Activated naive CD4-positive, alpha-beta T cell treated with anti-CD3 and anti-CD28 coated beads, Interleukin-2, amount 10 ng/mL, durations not matched to agents 7 days and 5 days (primary cell): ENCODE measurements around the gene ACR.
"Not testable (repeated sequence)": the region's sequence is repeated elsewhere in the genome, so short reads cannot be mapped to it uniquely, and the experiment has no call there.

ENCODE experiments used
- CTCF ChIA-PET: fragments of 350-600 bp; sonication (Branson Sonifier 250); formaldehyde crosslinking; loops from one replicate; lab custom pipeline; 2021; ENCODE audit warnings: antibody characterized with exemption; lab: Charles Lee
- DNase-seq: peaks from one replicate; pipeline ENCODE4 v3.0.0-alpha.2; 2020
- H3K27ac Mint-ChIP-seq: one replicate; pipeline ENCODE4 v1.8.0; 2021; ENCODE audit warnings: mild to moderate bottlenecking, moderate library complexity, mixed read lengths
- H3K27me3 Mint-ChIP-seq: one replicate; pipeline ENCODE4 v1.8.0; 2021; ENCODE audit warnings: mild to moderate bottlenecking, mixed read lengths
- H3K36me3 Mint-ChIP-seq: one replicate; pipeline ENCODE4 v1.8.0; 2021; ENCODE audit warnings: mixed read lengths
- H3K4me1 Mint-ChIP-seq: one replicate; pipeline ENCODE4 v1.8.0; 2021; ENCODE audit warnings: mixed read lengths
- H3K4me3 Mint-ChIP-seq: one replicate; pipeline ENCODE4 v1.8.0; 2021; ENCODE audit warnings: mild to moderate bottlenecking, moderate library complexity, mixed read lengths
- H3K9me3 Mint-ChIP-seq: one replicate; pipeline ENCODE4 v1.8.0; 2021; ENCODE audit warnings: mixed read lengths

The ACR gene

GRCh38 chr22:50740714-50741113 is 2.7 kb downstream of the ACR start:
- H3K4me1 Mint-ChIP-seq, H3K4me3 Mint-ChIP-seq, H3K27ac Mint-ChIP-seq, DNase-seq, CTCF ChIA-PET, H3K36me3 Mint-ChIP-seq, H3K9me3 Mint-ChIP-seq: not testable (repeated sequence)
- peaks cover 12% of the 10 kb centered on the region for H3K27me3 Mint-ChIP-seq

GRCh38 chr22:50744424-50744823 is 6.4 kb downstream of the ACR start:
- H3K36me3 Mint-ChIP-seq, H3K27me3 Mint-ChIP-seq, DNase-seq, H3K4me1 Mint-ChIP-seq, H3K4me3 Mint-ChIP-seq, H3K9me3 Mint-ChIP-seq, CTCF ChIA-PET, H3K27ac Mint-ChIP-seq: not testable (repeated sequence)

DNA sequence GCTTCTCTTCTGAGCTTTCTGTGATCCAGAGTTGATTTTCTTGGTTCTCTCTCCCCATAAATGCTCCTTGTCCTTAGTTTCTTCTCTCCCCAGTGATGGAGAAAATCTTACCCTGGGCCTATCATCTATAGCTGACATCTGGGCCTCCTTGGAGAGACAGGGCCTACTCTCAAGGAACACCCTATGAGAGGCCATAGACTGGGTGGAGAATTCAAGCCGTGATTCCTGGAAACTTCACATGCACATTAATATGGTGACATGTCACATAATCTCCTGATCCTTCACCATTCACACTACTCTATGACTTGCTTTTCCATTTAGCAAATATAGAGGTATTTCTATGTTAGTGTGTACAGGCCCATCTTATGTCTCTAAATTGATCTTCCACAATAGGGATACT is 9.5 kb downstream of the ACR start:
- H3K27ac Mint-ChIP-seq, H3K36me3 Mint-ChIP-seq, H3K27me3 Mint-ChIP-seq, H3K4me3 Mint-ChIP-seq, DNase-seq, H3K9me3 Mint-ChIP-seq, H3K4me1 Mint-ChIP-seq, CTCF ChIA-PET: not testable (repeated sequence)

GRCh38 chr22:50748630-50749029 is 10.6 kb downstream of the ACR start:
- H3K27ac Mint-ChIP-seq, H3K27me3 Mint-ChIP-seq, CTCF ChIA-PET, H3K9me3 Mint-ChIP-seq, H3K4me1 Mint-ChIP-seq, H3K36me3 Mint-ChIP-seq, DNase-seq, H3K4me3 Mint-ChIP-seq: not testable (repeated sequence)

- H3K4me3 Mint-ChIP-seq, H3K9me3 Mint-ChIP-seq, DNase-seq, H3K27me3 Mint-ChIP-seq, H3K27ac Mint-ChIP-seq, CTCF ChIA-PET, H3K4me1 Mint-ChIP-seq, H3K36me3 Mint-ChIP-seq: not testable (repeated sequence)
These were observed 11.5 kb downstream of the ACR start for GRCh38 chr22:50749302-50750074.

GRCh38 chr22:50755251-50755650 is 17.2 kb downstream of the ACR start:
- Mint-ChIP-seq H3K4me1 (peaks cover 38% of the 10 kb centered on the region), H3K4me3 (peak overlapping the region; percentile 27), H3K27me3 (peaks cover 25% of the 10 kb centered on the region)
- H3K9me3 Mint-ChIP-seq, DNase-seq, CTCF ChIA-PET, H3K27ac Mint-ChIP-seq, H3K36me3 Mint-ChIP-seq: not testable (repeated sequence)

- CTCF ChIA-PET, H3K9me3 Mint-ChIP-seq, H3K36me3 Mint-ChIP-seq: not testable (repeated sequence)
- Mint-ChIP-seq H3K27ac (peak overlapping the region; percentile 90), H3K4me1 (peaks cover 38% of the 10 kb centered on the region), H3K4me3 (peak overlapping the region; percentile 81), H3K27me3 (peaks cover 23% of the 10 kb centered on the region)
- DNase-seq: peak; percentile 27
These were observed 18.4 kb downstream of the ACR start for GRCh38 chr22:50756406-50756805.

GRCh38 chr22:50756949-50757491 is 19.0 kb downstream of the ACR start:
- Mint-ChIP-seq H3K4me3 (peak overlapping the region; percentile 81), H3K4me1 (peaks cover 38% of the 10 kb centered on the region), H3K27me3 (peaks cover 21% of the 10 kb centered on the region), H3K27ac (peak overlapping the region; percentile 90)
- H3K36me3 Mint-ChIP-seq, CTCF ChIA-PET, H3K9me3 Mint-ChIP-seq: not testable (repeated sequence)
- peak; percentile 79 for DNase-seq

DNA sequence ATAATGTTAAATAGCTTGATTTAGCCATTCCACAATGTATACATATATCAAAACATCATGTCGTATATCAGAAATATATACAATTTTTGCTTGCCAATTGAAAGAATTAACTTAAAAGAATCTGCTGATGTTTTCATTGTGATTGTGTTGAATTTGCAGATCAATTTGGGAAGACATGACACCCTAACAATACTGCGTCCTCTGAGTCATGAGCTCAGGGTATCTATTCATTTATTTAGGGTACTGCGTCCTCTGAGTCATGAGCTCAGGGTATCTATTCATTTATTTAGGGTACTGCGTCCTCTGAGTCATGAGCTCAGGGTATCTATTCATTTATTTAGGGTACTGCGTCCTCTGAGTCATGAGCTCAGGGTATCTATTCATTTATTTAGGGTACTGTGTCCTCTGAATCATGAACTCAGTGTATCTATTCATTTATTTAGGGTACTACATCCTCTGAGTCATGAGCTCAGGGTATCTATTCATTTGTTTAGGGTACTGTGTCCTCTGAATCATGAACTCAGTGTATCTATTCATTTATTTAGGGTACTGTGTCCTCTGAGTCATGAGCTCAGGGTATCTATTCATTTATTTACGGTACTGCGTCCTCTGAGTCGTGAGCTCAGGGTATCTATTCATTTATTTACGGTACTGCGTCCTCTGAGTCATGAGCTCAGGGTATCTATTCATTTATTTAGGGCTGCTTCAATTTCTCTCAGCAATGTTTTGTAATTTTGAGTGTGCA is 21.8 kb downstream of the ACR start:
- CTCF ChIA-PET, H3K9me3 Mint-ChIP-seq, H3K27ac Mint-ChIP-seq, H3K36me3 Mint-ChIP-seq, H3K4me3 Mint-ChIP-seq, DNase-seq: not testable (repeated sequence)
- H3K4me1 Mint-ChIP-seq: peaks cover 35% of the 10 kb centered on the region
- peaks cover 12% of the 10 kb centered on the region for H3K27me3 Mint-ChIP-seq

DNA sequence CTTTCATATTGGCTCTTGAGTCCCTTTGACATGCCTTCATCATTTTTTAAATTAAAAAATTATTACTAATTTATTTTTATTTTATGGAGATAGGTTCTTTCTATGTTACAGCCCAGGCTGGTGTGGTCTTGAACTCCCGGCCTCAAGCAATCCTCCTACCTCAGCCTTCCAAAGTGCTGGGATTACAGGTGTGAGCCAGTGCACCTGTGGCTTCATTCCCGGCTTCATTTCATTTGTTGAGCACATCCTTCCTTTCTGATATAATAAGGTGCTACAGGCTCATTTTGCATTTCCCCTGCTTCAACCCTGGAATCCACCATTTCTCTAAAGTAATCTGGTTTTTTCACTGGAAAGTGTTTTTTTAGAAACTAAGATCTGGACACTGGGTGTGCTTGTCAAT is 23.8 kb downstream of the ACR start:
- H3K27me3 Mint-ChIP-seq, H3K27ac Mint-ChIP-seq, DNase-seq, H3K9me3 Mint-ChIP-seq, H3K4me3 Mint-ChIP-seq, CTCF ChIA-PET, H3K36me3 Mint-ChIP-seq: not testable (repeated sequence)
- H3K4me1 Mint-ChIP-seq: peaks cover 16% of the 10 kb centered on the region

DNA sequence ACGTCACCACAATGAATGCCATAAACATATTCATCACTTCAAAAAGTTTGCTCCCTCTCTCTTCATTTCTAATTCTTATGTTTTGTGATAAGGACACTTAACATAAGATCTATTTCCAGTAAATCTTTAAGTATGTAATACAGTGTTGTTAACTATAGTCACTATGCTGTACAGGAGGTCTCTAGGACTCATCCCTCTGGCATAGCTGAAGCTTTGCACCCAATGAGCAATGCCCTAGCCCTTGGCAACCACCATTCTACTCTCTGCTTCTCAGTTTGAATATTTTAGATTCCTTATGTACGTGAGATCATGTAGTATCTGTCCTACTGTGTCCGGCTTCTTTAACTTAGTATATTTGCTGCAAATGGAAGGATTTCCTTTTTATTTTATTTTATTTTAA is 26.3 kb downstream of the ACR start:
- H3K36me3 Mint-ChIP-seq, CTCF ChIA-PET, H3K9me3 Mint-ChIP-seq: not testable (repeated sequence)

GRCh38 chr22:50775132-50775531 is 37.1 kb downstream of the ACR start:
- H3K27ac Mint-ChIP-seq, H3K4me3 Mint-ChIP-seq, H3K9me3 Mint-ChIP-seq, H3K36me3 Mint-ChIP-seq, H3K27me3 Mint-ChIP-seq, H3K4me1 Mint-ChIP-seq, CTCF ChIA-PET: not testable (repeated sequence)
- DNase-seq: peak; percentile 31

More for the DNA sequence above, 26.3 kb downstream of the ACR start:
- H3K4me1 Mint-ChIP-seq, H3K4me3 Mint-ChIP-seq, H3K27me3 Mint-ChIP-seq, DNase-seq, H3K27ac Mint-ChIP-seq: not testable (repeated sequence)

DNA sequence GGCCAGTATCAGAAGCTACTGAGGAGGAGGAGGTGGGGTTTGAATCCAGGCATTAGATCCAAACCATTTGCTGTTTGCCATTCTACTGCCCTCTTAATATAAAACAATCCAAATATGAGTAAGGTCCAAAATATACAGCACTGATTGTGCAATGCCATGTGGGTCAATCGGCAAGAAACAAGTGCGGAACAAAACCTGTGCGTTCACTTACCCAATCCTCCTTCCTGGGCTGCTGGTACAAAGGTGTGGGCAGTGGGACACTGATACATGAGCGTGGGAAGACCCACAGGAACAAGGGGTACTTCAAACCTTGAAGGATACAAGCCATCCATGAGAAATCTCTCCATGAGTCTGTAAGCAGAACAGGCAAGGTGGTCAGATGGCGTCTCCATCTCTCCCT is 39.6 kb downstream of the ACR start:
- H3K4me3 Mint-ChIP-seq, CTCF ChIA-PET, H3K27ac Mint-ChIP-seq, H3K36me3 Mint-ChIP-seq, H3K27me3 Mint-ChIP-seq, H3K9me3 Mint-ChIP-seq, H3K4me1 Mint-ChIP-seq, DNase-seq: not testable (repeated sequence)

GRCh38 chr22:50780244-50780643 is 42.2 kb downstream of the ACR start:
- H3K27me3 Mint-ChIP-seq, H3K27ac Mint-ChIP-seq, H3K4me3 Mint-ChIP-seq, CTCF ChIA-PET, H3K36me3 Mint-ChIP-seq, H3K9me3 Mint-ChIP-seq, DNase-seq: not testable (repeated sequence)
- peaks cover 11% of the 10 kb centered on the region for H3K4me1 Mint-ChIP-seq

GRCh38 chr22:50782253-50782652 is 44.2 kb downstream of the ACR start:
- H3K4me3 Mint-ChIP-seq: peak overlapping the region; percentile 49
- CTCF ChIA-PET, H3K27me3 Mint-ChIP-seq, H3K36me3 Mint-ChIP-seq, H3K27ac Mint-ChIP-seq, H3K9me3 Mint-ChIP-seq, DNase-seq: not testable (repeated sequence)
- H3K4me1 Mint-ChIP-seq: peaks cover 12% of the 10 kb centered on the region
